ENCODE data around the gene CDCA4. TPM values are rescaled to one million over a fixed set of nuclear protein-coding genes. Genes with fewer than 3 reads are reported as not detected.

The CDCA4 gene
- total and polyA plus RNA-seq, 10 of the 15 experiments (the other 5 are each of a cell fraction or from before 2014, with no cell fraction given), result 10.4 to 64.0 (median 52.1) TPM

DNA sequence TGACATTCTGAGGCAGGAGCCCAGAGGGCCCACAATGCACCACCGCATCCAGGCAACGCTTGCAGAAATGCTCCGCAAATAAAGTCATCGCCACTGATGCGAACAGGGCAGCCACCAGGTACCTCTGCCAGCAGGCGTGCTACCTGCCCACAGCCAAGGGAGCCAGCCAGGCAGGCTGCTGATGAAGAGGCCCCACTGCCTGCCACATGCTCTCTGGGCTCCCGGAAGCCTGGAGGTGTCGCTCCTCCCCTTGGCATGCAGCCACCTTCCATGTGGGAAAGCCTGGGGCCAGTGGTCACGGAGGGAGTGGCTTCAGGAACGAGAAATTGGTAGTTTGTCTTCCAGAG, 29.6 kb upstream of the CDCA4 start:
- Histone ChIP-seq H4K20me1 (ENCODE audit: control insufficient read depth, insufficient read depth) (peaks cover 7% of the 10 kb centered on the region; the same call in 1 of the 2 replicates), H3K27ac (ENCODE audit: control insufficient read depth, insufficient read depth) (no peak overlapping the region), H2AFZ (ENCODE audit: control insufficient read depth, low read depth, low read length) (no peak overlapping the region), H3K36me3 (ENCODE audit: control insufficient read depth in 2 of 2, insufficient read depth in 2 of 2, low read length in 1 of 2) (peaks cover 37 to 41% of the 10 kb centered on the region in 2 experiments), H3K9me3 (replicated peaks; ENCODE audit: control insufficient read depth, insufficient read depth, low read length) (no peaks in the 10 kb centered on the region), H3K9ac (ENCODE audit: control insufficient read depth, insufficient read depth, low read length) (no peak overlapping the region), H3K4me1 (ENCODE audit: control insufficient read depth, insufficient read depth, low read length) (peaks cover 7% of the 10 kb centered on the region), H3K27me3 (replicated peaks in 1 of 2; ENCODE audit: control insufficient read depth in 2 of 2, insufficient read depth in 2 of 2, low read length in 1 of 2) (no peaks in the 10 kb centered on the region), H3K79me2 (ENCODE audit: control insufficient read depth, insufficient read depth, low read length) (peaks cover 4% of the 10 kb centered on the region), H3K4me3 (no peak overlapping the region), H3K4me2 (ENCODE audit: control insufficient read depth, insufficient read depth) (no peak overlapping the region)
- intact Hi-C loops (cut with micrococcal nuclease; ENCODE audit: unreplicated experiment) (no loop called here), in situ Hi-C loops (cut with MboI) (no loop called here)
- SMC1A ChIA-PET (ENCODE audit: uncharacterized antibody, unreplicated experiment), result no interaction called here
- CTCF ChIA-PET, result interaction anchor here (0.5 kb wide), 1 partner anchor 10 kb away, joined by 3 read pairs; no protein-coding TSS in a partner anchor
- no TSS peak for BruUV-seq (replicated peaks)
- no peak for ATAC-seq
- no peak for FAIRE-seq
- WGBS (ENCODE audit: insufficient coverage, insufficient replicate concordance, low lambda C conversion rate, missing lambda C conversion rate), result 90% methylated on average over 10 of the region's 10 CpGs
- TF ChIP-seq RUNX3 (IDR thresholded peaks at IDR 0.05; ENCODE audit: low read length) (no peak), POLR2AphosphoS5 (IDR thresholded peaks at IDR 0.05; ENCODE audit: low read length) (peak; percentile 25; the same call in 1 of the 2 replicates), CHD4 (IDR thresholded peaks at IDR 0.05) (no peak), POLR2A (IDR thresholded peaks at IDR 0.05; ENCODE audit: low read depth, low read length) (peak; percentile 19), JUNB (IDR thresholded peaks at IDR 0.05) (no peak), ZSCAN29 (IDR thresholded peaks at IDR 0.05) (no peak), PAX8 (IDR thresholded peaks at IDR 0.05) (no peak), MTA2 (IDR thresholded peaks at IDR 0.05; ENCODE audit: low read depth) (no peak), POLR2AphosphoS2 (IDR thresholded peaks at IDR 0.05; ENCODE audit: low read depth, low read length) (no peak), ESRRA (IDR thresholded peaks at IDR 0.05; ENCODE audit: low read length) (no peak), IKZF1 (conservative IDR thresholded peaks at IDR 0.05) (no peak)
- TF ChIP-seq, protein P1, sequence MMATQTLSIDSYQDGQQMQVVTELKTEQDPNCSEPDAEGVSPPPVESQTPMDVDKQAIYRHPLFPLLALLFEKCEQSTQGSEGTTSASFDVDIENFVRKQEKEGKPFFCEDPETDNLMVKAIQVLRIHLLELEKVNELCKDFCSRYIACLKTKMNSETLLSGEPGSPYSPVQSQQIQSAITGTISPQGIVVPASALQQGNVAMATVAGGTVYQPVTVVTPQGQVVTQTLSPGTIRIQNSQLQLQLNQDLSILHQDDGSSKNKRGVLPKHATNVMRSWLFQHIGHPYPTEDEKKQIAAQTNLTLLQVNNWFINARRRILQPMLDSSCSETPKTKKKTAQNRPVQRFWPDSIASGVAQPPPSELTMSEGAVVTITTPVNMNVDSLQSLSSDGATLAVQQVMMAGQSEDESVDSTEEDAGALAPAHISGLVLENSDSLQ (IDR thresholded peaks at IDR 0.05), result no peak
- TF ChIP-seq, protein P2, sequence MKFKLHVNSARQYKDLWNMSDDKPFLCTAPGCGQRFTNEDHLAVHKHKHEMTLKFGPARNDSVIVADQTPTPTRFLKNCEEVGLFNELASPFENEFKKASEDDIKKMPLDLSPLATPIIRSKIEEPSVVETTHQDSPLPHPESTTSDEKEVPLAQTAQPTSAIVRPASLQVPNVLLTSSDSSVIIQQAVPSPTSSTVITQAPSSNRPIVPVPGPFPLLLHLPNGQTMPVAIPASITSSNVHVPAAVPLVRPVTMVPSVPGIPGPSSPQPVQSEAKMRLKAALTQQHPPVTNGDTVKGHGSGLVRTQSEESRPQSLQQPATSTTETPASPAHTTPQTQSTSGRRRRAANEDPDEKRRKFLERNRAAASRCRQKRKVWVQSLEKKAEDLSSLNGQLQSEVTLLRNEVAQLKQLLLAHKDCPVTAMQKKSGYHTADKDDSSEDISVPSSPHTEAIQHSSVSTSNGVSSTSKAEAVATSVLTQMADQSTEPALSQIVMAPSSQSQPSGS (IDR thresholded peaks at IDR 0.05; ENCODE audit: low read length), result no peak
- DNase-seq (ENCODE audit: low read depth, low spot score), result no peak
- RAD21 ChIA-PET (ENCODE audit: unreplicated experiment), result no interaction called here
- POLR2A ChIA-PET, result interaction anchor here (0.8 kb wide), 1 partner anchor 13 kb away, joined by 3 read pairs; no protein-coding TSS in a partner anchor

Measured in GM12878 (cell line).